Muscle layer of duodenum (tissue), 2 donors: ENCODE data around the gene NME3.
"Not testable (repeated sequence)": the region's sequence is repeated elsewhere in the genome, so short reads cannot be mapped to it uniquely, and the experiment has no call there.

Source experiments
- H3K27ac ChIP-seq: one replicate; pipeline ENCODE4 v1.7.0; 2013; ENCODE audit warnings: mild to moderate bottlenecking, low read length
- H3K27me3 ChIP-seq: one replicate; pipeline ENCODE4 v1.7.0; 2013; ENCODE audit warnings: low read depth, mild to moderate bottlenecking, control low read depth, low read length
- H3K36me3 ChIP-seq, 2 donors: one replicate each; pipeline ENCODE4 v1.7.0; 2013; ENCODE audit warnings: low read length in 2 of 2, control low read depth in 1 of 2, mild to moderate bottlenecking in 1 of 2; ENCODE audit not compliant: insufficient read depth in 2 of 2, control insufficient read depth in 1 of 2
- H3K4me1 ChIP-seq, 2 donors: one replicate each; pipeline ENCODE4 v1.7.0; 2013; ENCODE audit warnings: low read length in 2 of 2, mild to moderate bottlenecking in 2 of 2, control low read depth in 1 of 2, moderate library complexity in 1 of 2; ENCODE audit not compliant: insufficient read depth in 2 of 2, control insufficient read depth in 1 of 2
- H3K4me3 ChIP-seq, 2 donors: one replicate each; pipeline ENCODE4 v1.7.0; 2013; ENCODE audit warnings: low read length in 2 of 2, low read depth in 1 of 2, mild to moderate bottlenecking in 1 of 2
- H3K9me3 ChIP-seq, 2 donors: one replicate each; pipeline ENCODE4 v1.7.0; 2013; ENCODE audit warnings: low read length in 2 of 2, control low read depth in 1 of 2, mild to moderate bottlenecking in 1 of 2; ENCODE audit not compliant: control insufficient read depth in 1 of 2
- donor health status: healthy.

NME3 gene

GRCh38 chr16:1741553-1742165 is 29.7 kb downstream of the NME3 start:
- H3K27ac ChIP-seq, result no peak overlapping the region
- no peak overlapping the region for H3K4me3 ChIP-seq
- H3K36me3 ChIP-seq, result peaks cover 9 to 57% of the 10 kb centered on the region in 2 donors
- H3K4me1 ChIP-seq, result no peaks in the 10 kb centered on the region
- no peaks in the 10 kb centered on the region for H3K9me3 ChIP-seq
- H3K27me3 ChIP-seq, result no peaks in the 10 kb centered on the region

- Histone ChIP-seq H3K4me3 (no peak overlapping the region), H3K36me3 (peaks cover 9 to 50% of the 10 kb centered on the region in 2 donors), H3K27ac (no peak overlapping the region), H3K4me1 (no peaks in the 10 kb centered on the region), H3K9me3 (no peaks in the 10 kb centered on the region), H3K27me3 (no peaks in the 10 kb centered on the region)
Observed at GRCh38 chr16:1740781-1741490, 30.4 kb downstream of the NME3 start.

DNA sequence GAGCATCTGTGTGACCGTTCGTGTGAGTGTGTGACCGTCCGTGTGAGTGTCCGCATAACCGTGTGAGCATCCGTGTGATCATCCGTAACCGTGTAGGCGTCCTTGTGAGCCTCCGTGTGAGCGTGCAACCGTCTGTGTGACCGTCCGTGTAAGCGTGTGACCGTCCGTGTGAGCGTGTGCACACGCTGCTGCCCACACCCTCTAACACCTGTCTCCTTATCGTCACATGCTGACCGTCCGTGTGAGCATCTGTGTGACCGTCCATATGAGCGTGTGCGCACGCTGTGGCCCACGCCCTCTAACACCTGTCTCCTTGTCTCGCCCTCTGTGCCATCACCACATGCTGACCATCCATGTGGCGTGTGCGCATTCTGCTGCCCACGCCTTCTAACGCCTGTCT is 31.1 kb downstream of the NME3 start:
- Histone ChIP-seq H3K4me1 (no peaks in the 10 kb centered on the region), H3K4me3 (no peak overlapping the region), H3K27me3 (no peaks in the 10 kb centered on the region), H3K9me3 (no peaks in the 10 kb centered on the region), H3K36me3 (peaks cover 9 to 43% of the 10 kb centered on the region in 2 donors), H3K27ac (no peak overlapping the region)

DNA sequence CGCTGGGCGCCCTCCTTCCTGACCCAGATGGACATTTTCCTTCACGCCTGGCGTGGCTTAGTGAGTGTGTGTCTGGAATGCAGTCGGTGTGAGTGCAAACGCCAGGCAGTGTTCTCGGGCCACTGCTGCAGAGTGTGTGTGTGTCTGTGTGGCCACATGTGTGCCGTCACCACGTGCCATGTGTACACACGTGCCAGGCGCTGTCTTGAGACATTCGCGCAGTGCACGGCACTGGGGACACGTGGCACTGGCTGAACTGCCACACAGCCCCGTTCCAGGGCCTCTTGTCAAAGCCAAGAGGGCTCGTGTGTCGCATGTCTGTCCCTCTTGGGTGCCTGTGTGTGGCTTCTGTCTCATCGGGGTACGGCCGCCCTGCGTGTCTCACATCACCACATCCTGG is 36.5 kb downstream of the NME3 start:
- Histone ChIP-seq H3K4me3 (no peak overlapping the region), H3K36me3 (peaks cover 15 to 39% of the 10 kb centered on the region in 2 donors), H3K4me1 (no peaks in the 10 kb centered on the region), H3K9me3 (no peaks in the 10 kb centered on the region), H3K27me3 (no peaks in the 10 kb centered on the region), H3K27ac (no peak overlapping the region)

DNA sequence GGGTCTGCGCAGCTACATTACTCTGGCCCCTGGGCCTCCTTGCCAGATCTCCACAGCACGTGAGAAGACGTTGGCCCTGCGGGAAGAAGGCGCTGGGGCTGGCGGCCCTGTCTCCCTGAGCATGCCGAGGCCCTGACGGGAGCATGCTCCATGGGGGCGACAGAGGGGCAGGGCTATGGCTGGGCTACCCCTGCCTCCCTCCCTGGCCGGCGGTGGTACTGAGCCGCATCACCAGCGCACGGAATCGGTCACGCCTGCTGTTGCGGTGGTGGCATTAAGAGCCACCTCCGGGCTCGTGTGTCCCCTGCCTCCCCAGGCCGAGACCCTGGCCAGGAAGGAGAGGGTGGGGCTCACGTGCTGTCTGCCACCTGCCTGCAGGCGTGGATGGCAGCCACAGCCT is 37.2 kb downstream of the NME3 start:
- Histone ChIP-seq H3K27me3 (no peaks in the 10 kb centered on the region), H3K9me3 (no peaks in the 10 kb centered on the region), H3K27ac (no peak overlapping the region), H3K4me1 (no peaks in the 10 kb centered on the region), H3K4me3 (no peak overlapping the region), H3K36me3 (peaks cover 15 to 45% of the 10 kb centered on the region in 2 donors)

GRCh38 chr16:1732551-1732987 is 38.8 kb downstream of the NME3 start:
- H3K36me3 ChIP-seq, result peaks cover 20 to 60% of the 10 kb centered on the region in 2 donors
- H3K4me1 ChIP-seq, H3K9me3 ChIP-seq, H3K4me3 ChIP-seq, H3K27me3 ChIP-seq, H3K27ac ChIP-seq: not testable (repeated sequence)

DNA sequence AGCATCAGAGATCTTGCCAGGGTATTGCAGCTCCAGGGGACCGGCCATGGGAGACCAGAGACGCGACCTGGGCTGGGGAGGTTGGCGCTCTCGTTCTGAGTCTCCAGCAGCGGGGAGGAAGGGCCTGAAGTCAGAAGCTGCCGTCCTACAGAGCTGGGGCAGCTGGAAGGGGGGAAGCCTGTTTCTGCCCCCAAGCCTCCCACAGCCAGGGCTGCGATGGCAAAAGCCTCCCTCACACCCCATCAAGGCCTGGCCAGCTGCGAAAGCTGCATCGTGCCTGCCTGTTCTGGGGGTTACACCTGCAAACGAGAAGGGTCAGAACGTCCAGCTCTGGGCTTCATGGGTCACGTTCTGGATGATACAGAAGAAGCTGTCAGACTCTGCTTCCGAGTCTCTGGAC is 39.3 kb downstream of the NME3 start:
- Histone ChIP-seq H3K27ac (no peak overlapping the region), H3K27me3 (no peaks in the 10 kb centered on the region), H3K36me3 (peaks cover 20 to 64% of the 10 kb centered on the region in 2 donors), H3K4me1 (no peaks in the 10 kb centered on the region), H3K9me3 (no peaks in the 10 kb centered on the region), H3K4me3 (no peak overlapping the region)

DNA sequence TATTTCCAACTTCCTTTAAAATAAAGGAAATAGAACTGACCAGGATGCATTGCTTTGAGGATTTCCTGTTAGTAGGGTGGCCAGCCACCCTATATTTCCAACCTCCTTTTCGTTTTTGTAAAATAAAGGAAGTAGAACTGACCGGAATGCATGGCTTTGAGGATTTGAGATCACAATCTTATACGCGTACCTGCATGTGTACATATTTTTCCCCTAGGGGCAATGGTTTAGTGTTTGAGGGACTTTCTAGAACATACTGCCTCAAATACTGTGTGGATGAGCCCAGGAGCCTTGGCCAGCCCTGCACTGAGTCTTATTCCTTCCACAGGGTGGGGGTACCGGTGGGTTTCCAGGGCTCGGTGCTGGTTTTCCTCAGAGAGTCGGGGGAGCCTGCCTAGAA is 39.7 kb downstream of the NME3 start:
- Histone ChIP-seq H3K4me1 (no peaks in the 10 kb centered on the region), H3K9me3 (no peaks in the 10 kb centered on the region), H3K36me3 (peaks cover 24 to 68% of the 10 kb centered on the region in 2 donors), H3K27me3 (no peaks in the 10 kb centered on the region), H3K27ac (no peak overlapping the region), H3K4me3 (no peak overlapping the region)

- no peak overlapping the region for H3K27ac ChIP-seq
- H3K9me3 ChIP-seq, result no peaks in the 10 kb centered on the region
- H3K4me1 ChIP-seq, result no peaks in the 10 kb centered on the region
- H3K4me3 ChIP-seq, result no peak overlapping the region
- peaks cover 25 to 73% of the 10 kb centered on the region in 2 donors for H3K36me3 ChIP-seq
- no peaks in the 10 kb centered on the region for H3K27me3 ChIP-seq
Observed at GRCh38 chr16:1731073-1731472, 40.3 kb downstream of the NME3 start.

GRCh38 chr16:1729445-1729844 is 41.9 kb downstream of the NME3 start:
- no peaks in the 10 kb centered on the region for H3K27me3 ChIP-seq
- H3K27ac ChIP-seq, result no peak overlapping the region
- no peaks in the 10 kb centered on the region for H3K4me1 ChIP-seq
- peaks cover 17 to 76% of the 10 kb centered on the region in 2 donors for H3K36me3 ChIP-seq
- no peak overlapping the region for H3K4me3 ChIP-seq
- no peaks in the 10 kb centered on the region for H3K9me3 ChIP-seq

DNA sequence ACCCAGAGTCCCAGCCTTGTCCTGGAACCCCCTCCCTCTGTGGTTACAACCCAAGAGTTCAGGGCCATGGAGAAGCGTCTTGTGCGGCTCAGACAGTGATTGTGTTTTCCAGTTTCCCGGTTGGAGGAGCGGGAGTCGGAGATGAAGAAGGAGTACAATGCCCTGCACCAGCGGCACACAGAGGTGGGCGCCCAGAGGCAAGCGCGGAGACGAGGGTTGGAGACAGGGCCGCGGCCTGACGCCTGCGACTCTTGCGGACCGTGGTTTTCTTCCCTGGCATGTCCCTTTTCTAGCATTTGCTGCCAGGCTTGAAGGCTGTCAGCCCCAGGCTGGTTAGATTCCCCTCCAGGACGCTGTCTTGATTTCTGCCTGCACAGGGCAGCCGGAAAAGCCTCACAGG is 42.3 kb downstream of the NME3 start:
- peaks cover 14 to 74% of the 10 kb centered on the region in 2 donors for H3K36me3 ChIP-seq
- H3K27me3 ChIP-seq, result no peaks in the 10 kb centered on the region
- no peak overlapping the region for H3K27ac ChIP-seq
- peaks cover 0 to 3% of the 10 kb centered on the region in 2 donors for H3K4me1 ChIP-seq
- no peak overlapping the region for H3K4me3 ChIP-seq
- H3K9me3 ChIP-seq, result no peaks in the 10 kb centered on the region
